IPS-11a (cell line): ENCODE results near the gene ENAM.
"Not testable (repeated sequence)": the region's sequence is repeated elsewhere in the genome, so short reads cannot be mapped to it uniquely, and the experiment has no call there.

Experiments
- H3K4me3 ChIP-seq: one replicate; pipeline ENCODE4 v1.5.1; 2013; ENCODE audit warnings: low read depth, low read length, control low read depth

ENAM gene

GRCh38 chr4:70674191-70674590 lies 45.6 kb downstream of the ENAM start:
- H3K4me3 ChIP-seq, result no peak overlapping the region

- no peak overlapping the region for H3K4me3 ChIP-seq
These were observed 46.2 kb downstream of the ENAM start for GRCh38 chr4:70674731-70675130.

GRCh38 chr4:70676554-70677090 lies 48.1 kb downstream of the ENAM start:
- no peak overlapping the region for H3K4me3 ChIP-seq

- no peak overlapping the region for H3K4me3 ChIP-seq
These were observed 49.9 kb downstream of the ENAM start for GRCh38 chr4:70678383-70678999.

GRCh38 chr4:70680934-70681333 lies 52.4 kb downstream of the ENAM start:
- no peak overlapping the region for H3K4me3 ChIP-seq

- no peak overlapping the region for H3K4me3 ChIP-seq
These were observed 53.2 kb downstream of the ENAM start for GRCh38 chr4:70681704-70682103.

GRCh38 chr4:70682142-70682541 lies 53.6 kb downstream of the ENAM start:
- not testable (repeated sequence) for H3K4me3 ChIP-seq

GRCh38 chr4:70687392-70687791 lies 58.8 kb downstream of the ENAM start:
- H3K4me3 ChIP-seq, result peak overlapping the region; percentile 88

- peak within 1 kb of the TSS; percentile 88 for H3K4me3 ChIP-seq
These were observed 59.6 kb downstream of the ENAM start, which contains the start of gene UTP3 for GRCh38 chr4:70687821-70688794. Gene UTP3, plus strand, starts transcription at chr4:70688532. Its CDS starts 146 bp downstream, at chr4:70688678.

GRCh38 chr4:70688795-70689231 lies 60.3 kb downstream of the ENAM start:
- peak overlapping the region; percentile 88 for H3K4me3 ChIP-seq

GRCh38 chr4:70691661-70692060 lies 63.1 kb downstream of the ENAM start:
- no peak overlapping the region for H3K4me3 ChIP-seq

GRCh38 chr4:70694633-70695032 lies 66.1 kb downstream of the ENAM start:
- not testable (repeated sequence) for H3K4me3 ChIP-seq
